Esophagus muscularis mucosa (tissue), 4 donors: ENCODE data around the gene ZNF532. TPM values are rescaled to one million over a fixed set of nuclear protein-coding genes. Genes with fewer than 3 reads are reported as not detected.
"Not testable (repeated sequence)": the region's sequence is repeated elsewhere in the genome, so short reads cannot be mapped to it uniquely, and the experiment has no call there.

Experiments used
- DNase-seq: peaks from one replicate; pipeline ENCODE4 v3.0.0-alpha.2; 2017; ENCODE audit errors: extremely low spot score
- H3K27ac ChIP-seq, 4 donors: fragments of 200-600 bp; sonication (generic); replicated peaks in 1 of 4; 1 replicate in 3 of 4; 2 replicates in 1 of 4; pipeline ENCODE4 v1.5.1; 2016 to 2019; ENCODE audit warnings: mild to moderate bottlenecking in 1 of 4
- H3K27me3 ChIP-seq, 4 donors: fragments of 200-600 bp; sonication (generic); one replicate each; pipeline versions ENCODE4 v1.5.1 to v1.6.0; 2016 to 2019
- H3K36me3 ChIP-seq, 4 donors: fragments of 200-600 bp; sonication (generic); one replicate each; pipeline ENCODE4 v1.5.1; 2016 to 2019
- H3K4me1 ChIP-seq, 4 donors: fragments of 200-600 bp; sonication (generic); one replicate each; pipeline ENCODE4 v1.5.1; 2016 to 2019
- H3K4me3 ChIP-seq, 4 donors: fragments of 200-600 bp; sonication (generic); 1 replicate in 2 of 4; 2 replicates in 2 of 4; pipeline ENCODE4 v1.5.1; 2016 to 2019; ENCODE audit warnings: mild to moderate bottlenecking in 4 of 4, moderate library complexity in 1 of 4
- H3K9me3 ChIP-seq, 4 donors: fragments of 200-600 bp; sonication (generic); 1 replicate in 3 of 4; 2 replicates in 1 of 4; pipeline ENCODE4 v1.5.1; 2016 to 2019
- EP300 ChIP-seq: sonication (generic); formaldehyde crosslinking; IDR thresholded peaks from one replicate; pipeline ENCODE4 v1.6.1; 2017; ENCODE audit warnings: antibody characterized with exemption
- POLR2A ChIP-seq: fragments of 450-650 bp; IDR thresholded peaks from one replicate; pipeline ENCODE4 v1.6.1; 2017; ENCODE audit warnings: antibody characterized with exemption, moderate library complexity, mild to moderate bottlenecking, low read depth
- POLR2AphosphoS5 ChIP-seq, 2 donors: sonication (generic); formaldehyde crosslinking; IDR thresholded peaks; one replicate each; pipeline ENCODE4 v1.6.1; 2017; ENCODE audit warnings: antibody characterized with exemption in 2 of 2
- WGBS: methylation state at CpG from one replicate; pipeline ENCODE4 v1.1.5; 2018; 5-methylcytosine and 5-hydroxymethylcytosine counted together
- intact Hi-C: fragments of 100-400 bp; cut with DNase I; formaldehyde crosslinking; loops from one replicate; pipeline ENCODE4 v1.15.1; 2023
- total RNA-seq, 4 donors: library from RNA; depleted of rRNA; stranded (reverse); fragments of >200 nt; gene quantifications; one replicate each; pipeline versions ENCODE4 v1.1.0 to v1.2.1, GENCODE V29; 2016
- TF ChIP-seq, protein P1 (sequence below), 3 experiments: fragments of 200-600 bp in 2 of 3; fragments of 450-650 bp in 1 of 3; sonication (generic) in 2 of 3; IDR thresholded peaks; one replicate each; pipeline ENCODE4 v1.5.1; 2017 to 2019; ENCODE audit warnings: antibody characterized with exemption in 3 of 3, mild to moderate bottlenecking in 2 of 3, moderate library complexity in 1 of 3

ZNF532 gene
- total RNA-seq, 4 donors from 2014 or later = 62.3 to 121 (median 64.7) TPM

DNA sequence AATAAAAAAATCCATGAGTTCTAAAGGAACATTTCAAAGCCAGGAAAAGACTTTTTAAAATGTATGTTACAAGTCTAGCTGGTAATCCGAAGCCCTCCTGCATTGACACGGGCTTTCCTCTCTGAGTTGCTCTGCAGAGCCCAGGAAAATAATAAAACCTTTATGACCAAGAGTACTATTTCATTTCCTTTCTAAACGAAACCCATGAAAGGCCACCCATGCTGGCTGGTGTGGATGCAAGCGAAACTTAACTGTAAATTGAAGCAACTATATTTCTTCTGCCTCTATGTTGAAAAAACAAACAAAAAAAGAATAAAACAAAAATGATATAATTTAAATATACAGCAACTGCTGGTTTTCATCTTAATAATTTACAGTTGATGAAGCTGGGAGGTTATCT is 41.3 kb upstream of the ZNF532 start:
- WGBS = 84% methylated on average over 4 of the region's 4 CpGs
- no peak for DNase-seq
- Histone ChIP-seq H3K36me3 (no peaks in the 10 kb centered on the region), H3K4me3 (no peak overlapping the region), H3K9me3 (no peaks in the 10 kb centered on the region), H3K27ac (no peak overlapping the region), H3K27me3 (no peaks in the 10 kb centered on the region), H3K4me1 (no peaks in the 10 kb centered on the region)
- intact Hi-C loops = no loop called here
- TF ChIP-seq, protein P1, sequence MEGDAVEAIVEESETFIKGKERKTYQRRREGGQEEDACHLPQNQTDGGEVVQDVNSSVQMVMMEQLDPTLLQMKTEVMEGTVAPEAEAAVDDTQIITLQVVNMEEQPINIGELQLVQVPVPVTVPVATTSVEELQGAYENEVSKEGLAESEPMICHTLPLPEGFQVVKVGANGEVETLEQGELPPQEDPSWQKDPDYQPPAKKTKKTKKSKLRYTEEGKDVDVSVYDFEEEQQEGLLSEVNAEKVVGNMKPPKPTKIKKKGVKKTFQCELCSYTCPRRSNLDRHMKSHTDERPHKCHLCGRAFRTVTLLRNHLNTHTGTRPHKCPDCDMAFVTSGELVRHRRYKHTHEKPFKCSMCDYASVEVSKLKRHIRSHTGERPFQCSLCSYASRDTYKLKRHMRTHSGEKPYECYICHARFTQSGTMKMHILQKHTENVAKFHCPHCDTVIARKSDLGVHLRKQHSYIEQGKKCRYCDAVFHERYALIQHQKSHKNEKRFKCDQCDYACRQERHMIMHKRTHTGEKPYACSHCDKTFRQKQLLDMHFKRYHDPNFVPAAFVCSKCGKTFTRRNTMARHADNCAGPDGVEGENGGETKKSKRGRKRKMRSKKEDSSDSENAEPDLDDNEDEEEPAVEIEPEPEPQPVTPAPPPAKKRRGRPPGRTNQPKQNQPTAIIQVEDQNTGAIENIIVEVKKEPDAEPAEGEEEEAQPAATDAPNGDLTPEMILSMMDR (IDR thresholded peaks at IDR 0.05) = no peak
- TF ChIP-seq POLR2A (no peak), EP300 (no peak), POLR2AphosphoS5 (IDR thresholded peaks at IDR 0.05) (no peak)

DNA sequence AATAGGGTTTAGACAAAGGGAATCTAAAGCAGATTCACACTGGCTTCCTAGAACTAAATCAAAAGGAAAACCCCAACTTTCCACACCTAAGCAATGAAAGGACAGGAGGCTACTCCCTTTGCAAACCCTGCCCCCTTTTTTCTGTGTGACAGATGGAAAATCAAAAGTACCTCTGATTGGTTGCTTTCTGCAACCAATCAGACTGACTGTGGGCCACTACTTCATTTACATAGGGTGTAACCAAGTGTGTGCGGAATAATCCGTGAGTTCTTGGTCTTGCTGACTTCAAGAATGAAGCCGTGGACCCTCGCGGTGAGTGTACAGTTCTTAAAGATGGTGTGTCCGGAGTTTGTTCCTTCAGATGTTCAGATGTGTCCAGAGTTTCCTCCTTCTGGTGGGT is 37.8 kb upstream of the ZNF532 start:
- H3K36me3 ChIP-seq, H3K27me3 ChIP-seq, H3K4me1 ChIP-seq, H3K4me3 ChIP-seq, intact Hi-C loops, H3K27ac ChIP-seq, DNase-seq, H3K9me3 ChIP-seq: not testable (repeated sequence)
- WGBS = 86% methylated on average over 6 of the region's 6 CpGs

GRCh38 chr18:58827428-58827827 is 37.2 kb upstream of the ZNF532 start:
- no peaks in the 10 kb centered on the region for H3K4me1 ChIP-seq
- H3K4me3 ChIP-seq = no peak overlapping the region
- no peak for DNase-seq
- no peak for TF ChIP-seq POLR2AphosphoS5 (IDR thresholded peaks at IDR 0.05)
- TF ChIP-seq EP300 = no peak
- TF ChIP-seq POLR2A = no peak
- TF ChIP-seq, protein P1 (IDR thresholded peaks at IDR 0.05) = no peak
- H3K36me3 ChIP-seq = no peaks in the 10 kb centered on the region
- H3K9me3 ChIP-seq = no peaks in the 10 kb centered on the region
- H3K27ac ChIP-seq = no peak overlapping the region
- H3K27me3 ChIP-seq = no peaks in the 10 kb centered on the region
- WGBS = 88% methylated on average over 5 of the region's 5 CpGs
- intact Hi-C loops = no loop called here

GRCh38 chr18:58827886-58828285 is 36.8 kb upstream of the ZNF532 start:
- no peaks in the 10 kb centered on the region for H3K36me3 ChIP-seq
- intact Hi-C loops = no loop called here
- no peak overlapping the region for H3K27ac ChIP-seq
- H3K4me3 ChIP-seq = no peak overlapping the region
- H3K27me3 ChIP-seq = no peaks in the 10 kb centered on the region
- no peaks in the 10 kb centered on the region for H3K9me3 ChIP-seq
- 94% methylated on average over 21 of the region's 24 CpGs for WGBS
- no peak for DNase-seq
- TF ChIP-seq EP300 (no peak), POLR2A (no peak), POLR2AphosphoS5 (IDR thresholded peaks at IDR 0.05) (no peak)
- TF ChIP-seq, protein P1 (IDR thresholded peaks at IDR 0.05) = no peak
- H3K4me1 ChIP-seq = no peaks in the 10 kb centered on the region

GRCh38 chr18:58828399-58829121 is 36.1 kb upstream of the ZNF532 start:
- H3K9me3 ChIP-seq = no peaks in the 10 kb centered on the region
- 89% methylated on average over 12 of the region's 12 CpGs for WGBS
- intact Hi-C loops = no loop called here
- H3K4me3 ChIP-seq = no peak overlapping the region
- no peaks in the 10 kb centered on the region for H3K4me1 ChIP-seq
- H3K27me3 ChIP-seq = no peaks in the 10 kb centered on the region
- TF ChIP-seq, protein P1 (IDR thresholded peaks at IDR 0.05) = no peak
- no peak for TF ChIP-seq POLR2A
- no peak for DNase-seq
- H3K36me3 ChIP-seq = no peaks in the 10 kb centered on the region
- H3K27ac ChIP-seq = no peak overlapping the region
